OCI-LY3 (cell line): ENCODE measurements around the gene KANSL3.
"Not testable (repeated sequence)": the region's sequence is repeated elsewhere in the genome, so short reads cannot be mapped to it uniquely, and the experiment has no call there.

Source experiments
- CTCF ChIP-seq: fragments of 200-600, 300-600 bp; sonication (generic); IDR thresholded peaks from 2 replicates; pipeline ENCODE4 v1.5.1; 2014; ENCODE audit warnings: antibody characterized with exemption, low read length, low read depth
- EZH2phosphoT487 ChIP-seq: fragments of 200-600 bp; shearing (Covaris generic); IDR thresholded peaks from 2 replicates; pipeline ENCODE4 v1.6.1; 2018; ENCODE audit warnings: antibody characterized with exemption, mixed run types, low read depth

- TF ChIP-seq CTCF, EZH2phosphoT487: not testable (repeated sequence)
Measured at GRCh38 chr2:96654791-96655190, 16.7 kb upstream of the KANSL3 start.
